Panc1 (cell line): ENCODE data around the gene ATXN1. TPM values are rescaled to one million over a fixed set of nuclear protein-coding genes. Genes with fewer than 3 reads are reported as not detected.

ENCODE experiments used
- ATAC-seq: fragments of 200-7000 bp; cut with Tn5 transposase; 2 replicates; pipeline ENCODE4 v1.9.1; 2020; ENCODE audit warnings: mild to moderate bottlenecking, moderate library complexity
- BruUV-seq: library from RNA; stranded (reverse); fragments of 400-500 nt; replicated peaks from 2 replicates; lab custom pipeline; 2021; lab: Mats Ljungman, UMichigan
- CTCF ChIA-PET: fragments of 300-600 bp; sonication (Branson Sonifier 250); formaldehyde crosslinking; loops from one replicate; lab custom pipeline; 2022; ENCODE audit warnings: antibody characterized with exemption; lab: Charles Lee
- POLR2A ChIA-PET: fragments of 300-600 bp; sonication (Branson Sonifier 250); formaldehyde crosslinking; loops from one replicate; lab custom pipeline; 2022; ENCODE audit warnings: antibody characterized with exemption; lab: Charles Lee
- DNase-seq: peaks from one replicate; pipeline ENCODE4 v3.0.0-alpha.2; 2010; ENCODE audit warnings: low read depth, low spot score
- H3K27ac ChIP-seq: 2 replicates; pipeline ENCODE4 v1.5.1; 2011; ENCODE audit warnings: mild to moderate bottlenecking, low read length, inconsistent platforms
- H3K27me3 ChIP-seq: fragments of 200-500 bp; sonication (Bioruptor generic); 2 replicates; pipeline ENCODE4 v1.6.0; 2014; ENCODE audit warnings: low read length, inconsistent platforms; ENCODE audit not compliant: control insufficient read depth, insufficient read depth
- H3K36me3 ChIP-seq: fragments of 200-500 bp; sonication (Bioruptor generic); 2 replicates; pipeline ENCODE4 v1.5.1; 2014; ENCODE audit warnings: inconsistent platforms, mild to moderate bottlenecking, low read length, moderate library complexity; ENCODE audit not compliant: control insufficient read depth, insufficient read depth
- H3K4me1 ChIP-seq: 2 replicates; pipeline ENCODE4 v1.5.1; 2011; ENCODE audit warnings: inconsistent platforms, mild to moderate bottlenecking, low read length, moderate library complexity; ENCODE audit not compliant: control insufficient read depth, insufficient read depth
- H3K4me3 ChIP-seq, 2 experiments: 2 replicates each; pipeline ENCODE4 v1.5.1; 2011 to 2012; ENCODE audit warnings: low read depth in 2 of 2, low read length in 2 of 2, mild to moderate bottlenecking in 2 of 2, inconsistent platforms in 1 of 2, moderate library complexity in 1 of 2
- H3K9me3 ChIP-seq: fragments of 200-500 bp; sonication (Bioruptor generic); 2 replicates; pipeline ENCODE4 v1.5.1; 2014; ENCODE audit warnings: low read depth, mild to moderate bottlenecking, inconsistent platforms, low read length, moderate library complexity; ENCODE audit not compliant: control insufficient read depth, insufficient read depth
- CTCF ChIP-seq: fragments of 450-650 bp; IDR thresholded peaks from 2 replicates; pipeline ENCODE4 v1.5.1; 2017; ENCODE audit warnings: mild to moderate bottlenecking
- POLR2AphosphoS5 ChIP-seq: IDR thresholded peaks from 2 replicates; pipeline ENCODE4 v1.6.1; 2012; ENCODE audit warnings: mild to moderate bottlenecking, low read depth, low read length, moderate library complexity
- SIN3A ChIP-seq: IDR thresholded peaks from 2 replicates; pipeline ENCODE4 v1.6.1; 2012; ENCODE audit warnings: low read depth, mild to moderate bottlenecking, low read length, moderate library complexity, borderline replicate concordance; ENCODE audit not compliant: insufficient read depth
- TCF7L2 ChIP-seq: IDR thresholded peaks from 2 replicates; pipeline ENCODE4 v1.6.1; 2011; ENCODE audit warnings: mild to moderate bottlenecking, low read depth, low read length, inconsistent platforms
- in situ Hi-C: cut with HindIII; loops from 2 replicates; pipeline ENCODE4 v1.10.0; 2016; ENCODE audit warnings: low sequenced_read_pairs, low pct_unique_long_range_greater_than_20kb
- intact Hi-C: fragments of 100-400 bp; cut with micrococcal nuclease; formaldehyde crosslinking; loops from one replicate; pipeline ENCODE4 v1.10.0; 2022; ENCODE audit not compliant: unreplicated experiment
- total RNA-seq: library from RNA; stranded (reverse); gene quantifications from one replicate; pipeline ENCODE4 v1.2.1, GENCODE V29; 2021; ENCODE audit not compliant: unreplicated experiment
- TF ChIP-seq, protein P1 (sequence below), 2 experiments: IDR thresholded peaks; 2 replicates each; pipeline ENCODE4 v1.6.1; 2011 to 2012; ENCODE audit warnings: low read depth in 2 of 2, control low read depth in 1 of 2, low read length in 1 of 2, mild to moderate bottlenecking in 1 of 2, moderate library complexity in 1 of 2; ENCODE audit not compliant: insufficient read depth in 1 of 2

Gene ATXN1
- total RNA-seq, 1 experiment from 2014 or later, result 67.1 TPM

GRCh38 chr6:16679050-16679449, 82.2 kb downstream of the ATXN1 start:
- no peak for TF ChIP-seq SIN3A
- no peak for TF ChIP-seq CTCF
- TF ChIP-seq, protein P1, sequence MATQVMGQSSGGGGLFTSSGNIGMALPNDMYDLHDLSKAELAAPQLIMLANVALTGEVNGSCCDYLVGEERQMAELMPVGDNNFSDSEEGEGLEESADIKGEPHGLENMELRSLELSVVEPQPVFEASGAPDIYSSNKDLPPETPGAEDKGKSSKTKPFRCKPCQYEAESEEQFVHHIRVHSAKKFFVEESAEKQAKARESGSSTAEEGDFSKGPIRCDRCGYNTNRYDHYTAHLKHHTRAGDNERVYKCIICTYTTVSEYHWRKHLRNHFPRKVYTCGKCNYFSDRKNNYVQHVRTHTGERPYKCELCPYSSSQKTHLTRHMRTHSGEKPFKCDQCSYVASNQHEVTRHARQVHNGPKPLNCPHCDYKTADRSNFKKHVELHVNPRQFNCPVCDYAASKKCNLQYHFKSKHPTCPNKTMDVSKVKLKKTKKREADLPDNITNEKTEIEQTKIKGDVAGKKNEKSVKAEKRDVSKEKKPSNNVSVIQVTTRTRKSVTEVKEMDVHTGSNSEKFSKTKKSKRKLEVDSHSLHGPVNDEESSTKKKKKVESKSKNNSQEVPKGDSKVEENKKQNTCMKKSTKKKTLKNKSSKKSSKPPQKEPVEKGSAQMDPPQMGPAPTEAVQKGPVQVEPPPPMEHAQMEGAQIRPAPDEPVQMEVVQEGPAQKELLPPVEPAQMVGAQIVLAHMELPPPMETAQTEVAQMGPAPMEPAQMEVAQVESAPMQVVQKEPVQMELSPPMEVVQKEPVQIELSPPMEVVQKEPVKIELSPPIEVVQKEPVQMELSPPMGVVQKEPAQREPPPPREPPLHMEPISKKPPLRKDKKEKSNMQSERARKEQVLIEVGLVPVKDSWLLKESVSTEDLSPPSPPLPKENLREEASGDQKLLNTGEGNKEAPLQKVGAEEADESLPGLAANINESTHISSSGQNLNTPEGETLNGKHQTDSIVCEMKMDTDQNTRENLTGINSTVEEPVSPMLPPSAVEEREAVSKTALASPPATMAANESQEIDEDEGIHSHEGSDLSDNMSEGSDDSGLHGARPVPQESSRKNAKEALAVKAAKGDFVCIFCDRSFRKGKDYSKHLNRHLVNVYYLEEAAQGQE (IDR thresholded peaks at IDR 0.05; ENCODE audit: insufficient read depth in 1 of 2, low read depth in 2 of 2, low read length in 1 of 2), result no peak
- TF ChIP-seq POLR2AphosphoS5, result no peak
- TF ChIP-seq TCF7L2, result no peak
- Histone ChIP-seq H3K4me3 (no peak overlapping the region), H3K27ac (no peak overlapping the region), H3K36me3 (no peaks in the 10 kb centered on the region), H3K27me3 (no peaks in the 10 kb centered on the region), H3K4me1 (peaks cover 80% of the 10 kb centered on the region), H3K9me3 (no peaks in the 10 kb centered on the region)
- ATAC-seq (no peak), DNase-seq (no peak)
- in situ Hi-C loops (no loop called here), intact Hi-C loops (no loop called here)
- POLR2A ChIA-PET, result interaction anchor here (0.7 kb wide), 2 partner anchors 41 to 384 kb away, joined by 9 to 10 read pairs; no protein-coding TSS in a partner anchor
- CTCF ChIA-PET, result no interaction called here
- no TSS peak for BruUV-seq

DNA sequence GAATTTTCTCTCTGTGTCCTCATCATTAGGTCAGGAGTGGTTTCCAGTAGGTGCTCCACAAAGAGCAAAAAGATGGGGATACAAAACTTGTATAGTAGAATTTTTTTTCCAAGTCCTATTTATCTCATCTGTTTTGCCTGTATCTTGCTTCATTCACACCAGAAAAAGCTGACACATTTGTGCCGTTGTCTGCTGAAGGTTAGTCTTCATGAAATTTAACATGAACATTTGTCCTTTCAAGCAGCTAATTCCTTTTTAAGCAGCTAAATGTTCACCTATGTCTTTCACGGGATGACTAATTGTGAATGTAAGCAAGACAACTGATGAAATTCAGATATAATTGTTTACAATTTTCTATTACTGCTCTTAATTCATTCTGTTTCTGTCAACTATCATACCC, 83.8 kb downstream of the ATXN1 start:
- CTCF ChIA-PET, result interaction anchor here (0.9 kb wide), 1 partner anchor 12 kb away, joined by 3 read pairs; no protein-coding TSS in a partner anchor
- in situ Hi-C loops (no loop called here), intact Hi-C loops (no loop called here)
- ATAC-seq, result no peak
- Histone ChIP-seq H3K36me3 (no peaks in the 10 kb centered on the region), H3K4me1 (peaks cover 79% of the 10 kb centered on the region), H3K4me3 (peak overlapping the region in 1 of 2 experiments; percentile 41; a peak in 2 of 4 replicates), H3K27ac (peak overlapping the region; percentile 74), H3K9me3 (no peaks in the 10 kb centered on the region), H3K27me3 (no peaks in the 10 kb centered on the region)
- no peak for DNase-seq
- no TSS peak for BruUV-seq
- POLR2A ChIA-PET, result no interaction called here
- TF ChIP-seq CTCF, result no peak
- no peak for TF ChIP-seq SIN3A
- TF ChIP-seq POLR2AphosphoS5, result no peak
- TF ChIP-seq, protein P1 (IDR thresholded peaks at IDR 0.05; ENCODE audit: insufficient read depth in 1 of 2, low read depth in 2 of 2, low read length in 1 of 2), result no peak
- TF ChIP-seq TCF7L2, result no peak
